ENCODE measurements around the gene MTMR10.

MTMR10 gene

GRCh38 chr15:30974112-30974511 is 17.3 kb downstream of the MTMR10 start:
- Histone ChIP-seq H3K27me3 (ENCODE audit: insufficient read depth, poor library complexity, severe bottlenecking) (no peaks in the 10 kb centered on the region), H3K27ac (replicated peaks) (no peak overlapping the region), H3K4me3 (replicated peaks; ENCODE audit: insufficient read depth, low read length) (no peak overlapping the region)
- DNase-seq (ENCODE audit: low read depth in 1 of 2, low spot score in 1 of 2), result no peak
- TF ChIP-seq REST (IDR thresholded peaks at IDR 0.05; ENCODE audit: insufficient replicate concordance, low read depth) (no peak), SPI1 (IDR thresholded peaks at IDR 0.05; ENCODE audit: borderline replicate concordance, low read depth) (no peak), CTCF (IDR thresholded peaks at IDR 0.05; ENCODE audit: insufficient read depth, low read length) (no peak), GABPA (IDR thresholded peaks at IDR 0.05; ENCODE audit: low read depth) (no peak), POLR2AphosphoS5 (IDR thresholded peaks at IDR 0.05; ENCODE audit: low read depth) (no peak)

DNA sequence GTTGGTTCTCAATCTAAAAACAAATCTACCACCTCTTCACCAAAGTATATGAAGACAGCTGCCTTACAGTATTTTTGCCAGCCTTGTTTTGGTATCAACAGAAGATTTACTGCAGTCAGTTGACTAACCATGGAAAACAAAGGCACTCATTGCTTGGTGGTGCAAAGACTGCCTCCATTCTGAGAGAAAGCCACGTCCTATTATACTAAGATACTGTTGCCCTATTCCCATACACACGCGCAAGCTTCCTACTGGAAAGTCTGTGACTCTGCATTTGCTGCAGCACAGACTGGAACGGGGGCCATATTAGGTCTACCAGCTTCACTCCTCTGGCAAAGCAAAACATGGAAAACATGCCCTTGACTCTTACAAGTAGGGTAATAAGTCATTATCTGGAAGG is 18.0 kb downstream of the MTMR10 start:
- Histone ChIP-seq H3K27ac (replicated peaks) (no peak overlapping the region), H3K27me3 (ENCODE audit: insufficient read depth, poor library complexity, severe bottlenecking) (no peaks in the 10 kb centered on the region), H3K4me3 (replicated peaks; ENCODE audit: insufficient read depth, low read length) (no peak overlapping the region)
- no peak for DNase-seq (ENCODE audit: low read depth in 1 of 2, low spot score in 1 of 2)
- TF ChIP-seq SPI1 (IDR thresholded peaks at IDR 0.05; ENCODE audit: borderline replicate concordance, low read depth) (no peak), GABPA (IDR thresholded peaks at IDR 0.05; ENCODE audit: low read depth) (no peak), POLR2AphosphoS5 (IDR thresholded peaks at IDR 0.05; ENCODE audit: low read depth) (no peak), CTCF (IDR thresholded peaks at IDR 0.05; ENCODE audit: insufficient read depth, low read length) (no peak), REST (IDR thresholded peaks at IDR 0.05; ENCODE audit: insufficient replicate concordance, low read depth) (no peak)

DNA sequence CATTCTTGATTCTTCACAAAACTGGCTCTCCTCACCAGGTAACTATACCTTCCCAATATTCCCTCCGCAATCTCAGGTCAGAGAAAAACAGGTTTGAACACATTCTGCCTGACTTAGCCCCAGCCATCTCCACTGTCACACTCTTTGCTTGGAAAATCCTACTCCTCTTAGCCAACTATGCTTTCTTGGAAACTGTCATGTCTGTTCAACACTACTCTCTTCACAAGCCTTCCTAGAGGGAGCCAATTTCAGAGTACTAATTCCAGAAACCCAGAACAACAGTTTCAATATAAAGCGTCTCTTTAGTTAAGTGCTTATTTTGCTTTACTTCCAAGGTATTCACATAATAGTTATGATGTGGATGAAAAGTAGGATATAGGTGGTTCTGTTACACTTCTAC is 21.7 kb downstream of the MTMR10 start:
- no peak overlapping the region for H3K4me3 ChIP-seq (replicated peaks; ENCODE audit: insufficient read depth, low read length)

More for the DNA sequence above, 21.7 kb downstream of the MTMR10 start:
- DNase-seq (ENCODE audit: low read depth in 1 of 2, low spot score in 1 of 2), result no peak
- Histone ChIP-seq H3K27me3 (ENCODE audit: insufficient read depth, poor library complexity, severe bottlenecking) (no peaks in the 10 kb centered on the region), H3K27ac (replicated peaks) (no peak overlapping the region)
- TF ChIP-seq REST (IDR thresholded peaks at IDR 0.05; ENCODE audit: insufficient replicate concordance, low read depth) (no peak), POLR2AphosphoS5 (IDR thresholded peaks at IDR 0.05; ENCODE audit: low read depth) (no peak), CTCF (IDR thresholded peaks at IDR 0.05; ENCODE audit: insufficient read depth, low read length) (no peak), GABPA (IDR thresholded peaks at IDR 0.05; ENCODE audit: low read depth) (no peak), SPI1 (IDR thresholded peaks at IDR 0.05; ENCODE audit: borderline replicate concordance, low read depth) (no peak)

Measured in HL-60 (cell line).